HG03521 (cell line): ENCODE measurements around the gene DGAT2.

Source experiments
- ATAC-seq: cut with Tn5 transposase; IDR thresholded peaks from one replicate; pipeline ENCODE4 v1.9.1; 2021; ENCODE audit warnings: mild to moderate bottlenecking, moderate library complexity; ENCODE audit not compliant: unreplicated experiment

DGAT2 gene

DNA sequence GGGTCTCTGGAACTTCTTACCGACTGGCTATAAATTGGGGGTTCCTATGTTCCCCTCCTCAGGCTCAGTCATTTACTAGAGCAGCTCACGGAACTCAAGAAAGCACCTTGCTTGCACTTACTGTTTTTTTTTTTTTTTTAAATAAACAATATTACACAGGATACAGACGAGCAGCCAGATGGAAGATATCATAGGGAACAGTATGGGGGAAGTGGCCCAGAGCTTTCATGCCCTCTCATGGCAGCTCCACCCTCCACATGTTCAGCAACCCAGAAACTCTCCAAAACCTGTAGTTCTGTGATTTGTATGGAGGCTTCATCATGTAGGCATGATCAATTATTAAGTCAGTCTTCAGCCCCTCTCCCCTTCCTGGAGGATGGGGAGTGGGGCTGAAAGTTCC, 54.0 kb downstream of the DGAT2 start:
- no peak for ATAC-seq

DNA sequence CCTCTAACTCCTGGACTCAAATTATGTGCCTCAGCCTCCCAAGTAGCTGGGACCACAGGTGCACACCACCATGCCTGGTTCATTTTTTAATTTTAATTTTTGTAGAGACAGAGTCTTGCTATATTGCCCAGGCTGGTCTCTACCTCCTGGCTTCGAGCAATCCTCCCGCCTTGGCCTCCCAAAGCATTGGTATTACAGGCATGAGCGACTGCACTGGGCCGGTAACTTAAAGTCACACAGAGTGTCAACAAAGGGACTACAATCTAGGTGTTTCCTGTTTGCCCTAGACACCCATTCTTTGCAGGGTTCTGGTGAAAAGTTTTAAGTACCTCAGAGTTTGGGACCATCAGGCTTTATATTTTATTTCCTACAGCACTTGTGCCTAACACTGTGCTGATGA, 54.8 kb downstream of the DGAT2 start:
- ATAC-seq: no peak

DNA sequence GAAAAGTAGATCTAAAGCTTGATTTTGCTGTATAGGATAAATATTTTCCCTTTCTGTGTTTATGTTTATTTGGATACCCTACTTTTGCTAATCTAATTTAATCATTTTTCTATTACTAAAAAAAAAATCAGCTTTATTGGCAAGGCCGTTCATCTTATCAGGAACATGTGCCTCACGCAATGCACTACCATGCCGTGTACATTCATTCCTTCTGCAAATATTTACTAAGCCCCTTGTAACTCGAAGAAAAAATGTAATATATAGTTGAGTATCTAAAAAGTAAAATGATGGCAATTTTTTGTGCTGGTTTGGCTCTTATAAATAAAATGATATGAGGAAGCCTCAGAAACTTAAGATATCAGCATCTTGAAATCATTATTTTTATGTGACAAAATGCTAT, 55.4 kb downstream of the DGAT2 start:
- ATAC-seq: peak; percentile 14

DNA sequence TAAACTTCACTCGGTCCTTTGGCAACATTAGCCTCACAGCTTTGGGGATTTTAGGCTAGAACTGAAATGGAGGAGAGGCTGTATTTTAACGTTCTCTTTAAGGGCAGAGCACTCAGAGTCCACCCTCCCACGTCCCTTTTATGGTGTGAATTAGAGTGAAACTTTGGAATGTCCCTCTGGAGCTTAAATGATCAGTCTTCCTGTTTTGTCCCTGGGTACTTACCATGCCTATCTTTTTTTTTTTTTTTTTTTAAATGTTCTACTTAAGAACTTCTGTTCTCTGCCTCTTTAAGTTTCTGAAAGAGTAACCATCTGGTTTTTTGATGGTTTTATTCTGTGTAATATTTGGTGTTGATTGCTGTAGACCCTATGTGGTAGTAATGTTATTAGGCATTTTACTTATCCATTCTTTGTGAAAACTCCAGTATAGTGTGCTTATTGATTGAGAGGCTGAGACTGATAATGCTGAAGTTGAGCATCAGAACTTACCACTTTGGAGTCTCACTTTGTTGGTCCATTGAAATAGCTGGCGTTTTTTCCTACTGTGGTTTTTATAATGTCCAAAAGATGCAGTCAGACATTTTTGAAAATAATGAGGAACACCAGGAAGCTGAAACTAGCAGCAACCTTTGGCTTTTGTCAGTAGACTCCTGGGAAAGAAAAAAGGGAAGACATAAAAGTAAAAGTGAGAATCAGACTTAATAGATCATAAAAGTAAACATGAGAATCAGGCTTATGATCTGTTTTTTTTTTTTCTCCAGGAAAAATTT, 58.1 kb downstream of the DGAT2 start:
- ATAC-seq: no peak

DNA sequence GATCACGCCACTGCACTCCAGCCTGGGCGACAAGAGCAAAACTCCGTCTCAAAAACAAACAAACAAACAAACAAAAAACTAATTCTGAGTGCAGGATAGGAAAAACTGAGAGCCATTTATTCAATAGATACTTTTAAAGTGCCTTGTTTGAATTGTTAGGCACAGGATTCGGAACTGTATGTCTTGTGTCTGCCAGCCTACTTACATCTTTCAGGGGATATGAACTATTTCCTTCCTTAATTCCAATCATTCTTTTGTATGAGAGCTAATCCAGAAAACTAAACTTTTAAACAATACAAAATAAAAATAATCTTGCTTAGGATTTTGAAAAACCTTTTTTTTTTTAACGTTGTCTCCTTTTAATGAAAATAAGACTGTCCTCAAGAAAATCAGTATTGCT, 59.0 kb downstream of the DGAT2 start:
- ATAC-seq: no peak

DNA sequence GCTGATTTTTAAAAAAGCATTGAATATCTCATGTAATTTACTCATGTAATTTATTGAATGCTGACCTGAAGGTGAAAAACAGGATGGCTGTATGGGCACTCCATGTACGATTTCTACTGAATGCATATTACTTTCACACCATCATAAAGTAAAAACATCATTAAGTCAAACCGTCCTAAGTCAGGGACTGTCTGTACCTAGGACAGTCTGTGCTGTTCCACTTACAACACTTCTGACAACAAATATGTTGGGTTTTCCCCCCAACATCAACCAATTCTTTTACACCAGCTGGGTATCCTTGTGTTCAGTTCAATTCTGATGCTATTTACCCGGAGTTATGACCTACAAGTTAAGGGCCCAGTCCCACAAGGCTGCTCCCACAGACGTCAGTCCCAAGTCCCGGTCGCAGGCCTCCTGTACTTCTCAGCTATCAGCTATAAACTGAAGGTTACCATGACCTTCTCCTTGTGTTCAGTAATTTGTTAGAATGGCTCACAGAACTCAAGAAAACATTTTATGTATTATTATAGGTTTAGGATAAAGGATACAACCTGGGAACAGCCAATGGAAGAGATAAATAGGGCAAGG, 63.4 kb downstream of the DGAT2 start:
- ATAC-seq: no peak

DNA sequence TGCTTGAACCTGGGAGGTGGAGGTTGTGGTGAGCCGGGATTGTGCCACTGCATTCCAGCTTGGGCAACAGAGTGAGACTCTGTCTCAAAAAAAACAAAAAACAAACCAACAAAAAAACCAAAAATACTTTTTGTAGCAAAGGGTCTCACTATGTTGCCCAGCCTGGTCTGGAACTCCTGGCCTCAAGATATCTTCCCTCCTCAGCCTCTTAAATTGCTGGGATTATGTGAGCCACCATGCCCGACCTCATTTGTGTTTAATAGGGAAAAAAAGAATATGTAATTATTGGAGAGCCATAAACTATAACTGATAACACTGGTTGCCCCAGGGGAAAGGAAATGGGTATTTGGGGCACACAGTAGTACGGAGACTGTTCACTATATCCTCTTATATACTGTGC, 66.2 kb downstream of the DGAT2 start:
- ATAC-seq: no peak

DNA sequence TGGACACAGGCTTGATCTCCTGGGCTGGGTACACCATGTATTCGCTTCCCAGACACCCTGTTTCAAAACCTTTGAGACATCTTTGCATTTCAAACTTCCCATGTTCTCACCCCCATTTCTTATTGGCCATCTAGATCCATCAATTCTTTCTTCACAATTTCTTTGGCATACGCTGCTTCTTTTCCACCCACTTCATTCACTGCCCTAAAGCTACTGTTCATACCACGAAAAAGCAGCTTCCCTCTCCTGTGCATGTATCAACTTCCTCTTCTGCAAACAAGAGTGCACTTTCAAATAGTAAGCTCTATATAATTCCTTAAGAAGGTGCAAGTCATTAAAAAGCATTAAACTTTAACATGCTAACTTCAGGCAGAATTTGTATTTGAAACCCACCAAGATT, 67.8 kb downstream of the DGAT2 start:
- ATAC-seq: no peak

DNA sequence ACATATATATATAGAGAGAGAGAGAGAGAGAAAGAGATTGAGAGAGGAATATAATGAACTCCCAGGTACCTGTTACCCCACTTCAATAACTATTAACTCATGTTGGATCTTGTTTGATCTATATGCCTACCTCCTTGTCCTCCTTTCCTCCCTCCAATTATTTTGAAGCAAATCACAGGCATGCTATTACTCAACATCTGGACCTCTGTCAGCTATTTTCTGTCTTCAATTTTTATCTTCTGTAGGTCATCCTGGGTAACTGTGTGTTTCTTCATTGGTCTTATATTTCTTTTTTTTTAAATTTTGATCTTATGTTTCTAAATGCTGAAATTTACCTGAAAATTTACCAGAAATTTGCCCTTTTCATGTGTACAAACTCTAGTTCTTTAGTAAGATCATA, 71.3 kb downstream of the DGAT2 start:
- ATAC-seq: no peak

DNA sequence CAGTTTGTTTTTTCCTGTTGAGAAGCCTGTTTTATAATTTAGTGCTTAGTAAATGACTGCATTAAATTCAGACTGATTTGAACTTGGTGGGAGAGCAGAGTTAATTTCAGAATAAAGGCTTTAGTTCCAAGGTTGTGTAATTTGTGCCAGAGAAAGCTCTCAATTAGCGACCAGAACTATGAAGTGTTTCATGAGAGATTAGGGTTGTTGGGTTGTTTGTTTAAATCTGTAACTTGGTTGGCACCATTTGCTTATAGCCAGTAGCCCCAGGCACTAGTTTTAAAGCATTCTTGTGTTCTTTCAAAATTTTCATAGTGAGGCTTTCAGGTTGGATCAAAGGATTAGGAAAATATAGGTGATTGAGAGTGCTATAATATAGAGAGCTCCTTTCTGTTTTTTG, 71.9 kb downstream of the DGAT2 start:
- no peak for ATAC-seq

DNA sequence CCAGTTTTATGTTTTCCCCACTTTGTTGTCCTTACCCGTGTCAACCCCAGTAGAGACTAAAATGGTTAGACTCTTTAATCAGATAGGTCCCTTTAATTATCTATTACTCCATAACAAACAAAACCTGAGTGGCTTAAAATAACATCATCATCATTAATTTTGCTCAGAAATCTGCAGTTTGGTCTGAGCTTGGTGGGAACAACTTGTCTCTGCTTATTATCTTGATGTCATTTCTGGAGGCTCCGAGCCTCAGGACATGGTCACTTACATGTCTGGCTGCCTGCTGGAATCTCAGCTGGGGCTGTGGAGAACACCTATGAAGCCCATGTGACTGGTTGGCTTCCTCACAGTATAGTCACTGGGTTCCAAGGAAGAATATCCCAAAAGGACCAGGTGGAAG, 73.2 kb downstream of the DGAT2 start:
- ATAC-seq: no peak

DNA sequence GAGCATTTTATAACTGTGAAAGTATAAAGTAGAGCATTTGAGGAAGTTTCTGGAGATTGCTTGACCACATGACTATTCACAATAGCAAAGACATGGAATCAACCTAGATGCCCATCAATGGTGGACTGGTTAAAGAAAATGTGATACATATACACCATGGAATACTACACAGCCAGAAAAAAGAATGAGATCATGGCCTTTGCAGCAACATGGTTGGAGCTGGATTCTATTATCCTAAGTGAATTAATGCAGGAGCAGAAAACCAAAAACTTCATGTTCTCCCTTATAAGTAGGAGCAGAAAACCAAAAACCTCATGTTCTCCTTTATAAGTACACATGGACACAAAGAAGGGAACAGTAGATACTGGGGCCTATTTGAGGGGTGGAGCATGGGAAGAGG, 76.7 kb downstream of the DGAT2 start:
- ATAC-seq: no peak

DNA sequence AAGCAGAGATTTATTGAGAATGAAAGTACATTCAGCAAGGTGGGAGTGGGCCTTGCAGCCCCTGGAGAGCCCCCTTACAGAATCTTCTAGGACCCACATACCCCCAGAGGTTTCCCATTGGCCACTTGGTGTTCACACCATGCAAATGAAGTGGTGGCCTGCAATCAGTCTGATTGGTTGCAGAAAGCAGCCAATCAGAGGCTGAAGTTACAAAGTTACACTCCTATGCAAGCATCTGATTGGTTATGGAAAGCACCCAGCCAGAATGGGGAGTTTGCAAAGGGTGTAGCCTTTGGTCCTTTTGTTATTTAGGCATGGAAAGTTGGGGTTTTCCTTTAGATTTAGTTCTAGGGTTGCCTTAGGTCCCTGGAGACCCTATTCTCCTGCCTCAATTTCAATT, 81.3 kb downstream of the DGAT2 start:
- ATAC-seq: no peak

DNA sequence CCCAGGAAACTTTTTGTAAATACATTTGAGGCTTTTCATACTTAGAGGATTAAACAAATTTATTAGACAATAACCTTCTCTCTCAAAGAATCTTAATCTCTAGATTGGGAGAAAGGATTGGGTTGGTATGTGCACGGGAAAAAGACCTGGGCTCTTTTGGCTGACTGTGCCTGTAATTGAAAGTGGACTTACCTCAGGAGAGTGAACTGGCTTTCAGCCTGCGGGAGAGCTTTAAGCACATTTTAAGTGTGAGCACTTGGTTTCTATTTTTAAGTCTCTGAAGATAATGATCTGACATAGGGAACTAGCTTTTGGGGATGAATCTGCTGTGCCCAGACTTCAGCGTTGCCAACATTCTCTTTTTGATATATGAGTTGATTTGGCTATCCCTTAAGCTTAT, 82.2 kb downstream of the DGAT2 start:
- ATAC-seq: no peak
